Glutamatergic neuron (in vitro differentiated cells): Measurements from ENCODE around the gene MPIG6B. TPM values are rescaled to one million over a fixed set of nuclear protein-coding genes. Genes with fewer than 3 reads are reported as not detected.
A peak's percentile ranks its signal among the peaks of the same experiment; 100 is the strongest.

Experiments
- DNase-seq: peaks from one replicate; pipeline ENCODE4 v3.0.0; 2022
- H3K27ac Mint-ChIP-seq: one replicate; pipeline ENCODE4 v1.8.0; 2020; ENCODE audit warnings: mild to moderate bottlenecking, mixed read lengths, inconsistent platforms; ENCODE audit not compliant: unreplicated experiment
- H3K27me3 Mint-ChIP-seq: one replicate; pipeline ENCODE4 v1.8.0; 2020; ENCODE audit warnings: mild to moderate bottlenecking, moderate library complexity, mixed read lengths, inconsistent platforms; ENCODE audit not compliant: unreplicated experiment
- H3K36me3 Mint-ChIP-seq: one replicate; pipeline ENCODE4 v1.8.0; 2020; ENCODE audit warnings: mild to moderate bottlenecking, mixed read lengths, inconsistent platforms; ENCODE audit not compliant: unreplicated experiment
- H3K4me1 Mint-ChIP-seq: one replicate; pipeline ENCODE4 v1.8.0; 2020; ENCODE audit warnings: mild to moderate bottlenecking, low read depth, mixed read lengths, inconsistent platforms; ENCODE audit not compliant: unreplicated experiment
- H3K4me3 Mint-ChIP-seq: one replicate; pipeline ENCODE4 v1.8.0; 2020; ENCODE audit warnings: mild to moderate bottlenecking, mixed read lengths, inconsistent platforms; ENCODE audit not compliant: unreplicated experiment
- H3K9me3 Mint-ChIP-seq: one replicate; pipeline ENCODE4 v1.8.0; 2020; ENCODE audit warnings: mild to moderate bottlenecking, moderate library complexity, mixed read lengths, inconsistent platforms; ENCODE audit not compliant: unreplicated experiment
- total RNA-seq: library from RNA; stranded (reverse); fragmentation: NEBNext Ultra II Directional; extraction: Animal tissue kit (Norgen Biotek cat#: 25700); gene quantifications from one replicate; pipeline ENCODE4 v1.2.1, GENCODE V29; 2021; ENCODE audit not compliant: unreplicated experiment
- TF ChIP-seq, protein P1 (sequence below): fragments of 200-600 bp; sonication (generic); IDR thresholded peaks from one replicate; pipeline ENCODE4 v1.5.0; 2021; ENCODE audit not compliant: partially characterized antibody, unreplicated experiment

Gene MPIG6B
- total RNA-seq, 1 donor from 2014 or later, result not detected

DNA sequence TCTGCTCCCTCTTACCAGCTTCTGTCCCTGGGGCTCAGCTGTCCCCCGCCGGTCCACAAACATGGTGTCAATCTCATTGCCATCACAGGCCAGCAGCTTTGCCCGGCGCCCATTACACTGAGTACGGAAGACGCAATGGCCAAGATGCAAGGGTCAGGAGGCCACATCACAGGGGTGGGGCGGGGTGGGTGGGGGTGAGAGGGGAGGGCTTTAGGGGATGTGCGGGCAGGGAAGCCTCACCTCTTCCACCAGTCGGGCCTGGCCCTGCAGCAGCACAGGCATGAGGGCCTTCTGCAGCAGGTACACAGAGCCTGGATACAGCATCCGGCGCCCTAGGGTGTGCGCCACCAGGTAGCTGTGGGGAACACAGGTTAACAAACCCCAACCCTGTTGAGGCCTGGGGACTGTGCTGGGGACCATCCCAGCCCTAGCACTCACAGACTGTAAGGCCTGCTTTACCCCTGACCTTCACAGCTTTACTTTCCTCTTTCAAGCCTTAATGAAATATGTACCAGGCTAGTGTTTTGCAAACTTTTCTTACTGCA is 31.5 kb upstream of the MPIG6B start:
- H3K4me1 Mint-ChIP-seq, result no peaks in the 10 kb centered on the region
- DNase-seq, result no peak
- TF ChIP-seq, protein P1, sequence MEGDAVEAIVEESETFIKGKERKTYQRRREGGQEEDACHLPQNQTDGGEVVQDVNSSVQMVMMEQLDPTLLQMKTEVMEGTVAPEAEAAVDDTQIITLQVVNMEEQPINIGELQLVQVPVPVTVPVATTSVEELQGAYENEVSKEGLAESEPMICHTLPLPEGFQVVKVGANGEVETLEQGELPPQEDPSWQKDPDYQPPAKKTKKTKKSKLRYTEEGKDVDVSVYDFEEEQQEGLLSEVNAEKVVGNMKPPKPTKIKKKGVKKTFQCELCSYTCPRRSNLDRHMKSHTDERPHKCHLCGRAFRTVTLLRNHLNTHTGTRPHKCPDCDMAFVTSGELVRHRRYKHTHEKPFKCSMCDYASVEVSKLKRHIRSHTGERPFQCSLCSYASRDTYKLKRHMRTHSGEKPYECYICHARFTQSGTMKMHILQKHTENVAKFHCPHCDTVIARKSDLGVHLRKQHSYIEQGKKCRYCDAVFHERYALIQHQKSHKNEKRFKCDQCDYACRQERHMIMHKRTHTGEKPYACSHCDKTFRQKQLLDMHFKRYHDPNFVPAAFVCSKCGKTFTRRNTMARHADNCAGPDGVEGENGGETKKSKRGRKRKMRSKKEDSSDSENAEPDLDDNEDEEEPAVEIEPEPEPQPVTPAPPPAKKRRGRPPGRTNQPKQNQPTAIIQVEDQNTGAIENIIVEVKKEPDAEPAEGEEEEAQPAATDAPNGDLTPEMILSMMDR, result no peak
- no peaks in the 10 kb centered on the region for H3K36me3 Mint-ChIP-seq
- H3K27me3 Mint-ChIP-seq, result no peaks in the 10 kb centered on the region
- H3K9me3 Mint-ChIP-seq, result peaks cover 1% of the 10 kb centered on the region
- H3K4me3 Mint-ChIP-seq, result no peak overlapping the region
- no peak overlapping the region for H3K27ac Mint-ChIP-seq

DNA sequence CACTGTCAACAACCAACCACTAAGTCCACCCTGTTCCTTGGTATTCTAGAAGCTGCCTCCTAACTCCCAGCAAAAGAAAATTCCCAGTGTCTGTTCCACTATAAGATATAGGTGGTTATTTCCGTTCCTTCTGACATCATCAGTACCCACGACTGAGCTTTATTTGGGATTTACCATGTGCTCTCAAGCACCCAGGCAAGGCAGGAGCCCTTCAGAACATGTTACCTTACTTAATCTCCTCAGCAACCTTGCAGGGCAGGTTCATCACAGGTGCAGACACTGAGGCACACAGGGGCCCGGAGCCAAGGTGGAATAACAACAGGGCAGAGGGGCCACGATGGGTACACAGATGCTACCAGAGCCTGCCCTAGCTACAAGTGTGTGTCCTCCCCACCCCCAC is 30.8 kb upstream of the MPIG6B start:
- H3K4me1 Mint-ChIP-seq, result no peaks in the 10 kb centered on the region
- H3K27me3 Mint-ChIP-seq, result no peaks in the 10 kb centered on the region
- TF ChIP-seq, protein P1, result no peak
- no peak for DNase-seq
- no peaks in the 10 kb centered on the region for H3K9me3 Mint-ChIP-seq
- no peak overlapping the region for H3K4me3 Mint-ChIP-seq
- no peaks in the 10 kb centered on the region for H3K36me3 Mint-ChIP-seq
- no peak overlapping the region for H3K27ac Mint-ChIP-seq

DNA sequence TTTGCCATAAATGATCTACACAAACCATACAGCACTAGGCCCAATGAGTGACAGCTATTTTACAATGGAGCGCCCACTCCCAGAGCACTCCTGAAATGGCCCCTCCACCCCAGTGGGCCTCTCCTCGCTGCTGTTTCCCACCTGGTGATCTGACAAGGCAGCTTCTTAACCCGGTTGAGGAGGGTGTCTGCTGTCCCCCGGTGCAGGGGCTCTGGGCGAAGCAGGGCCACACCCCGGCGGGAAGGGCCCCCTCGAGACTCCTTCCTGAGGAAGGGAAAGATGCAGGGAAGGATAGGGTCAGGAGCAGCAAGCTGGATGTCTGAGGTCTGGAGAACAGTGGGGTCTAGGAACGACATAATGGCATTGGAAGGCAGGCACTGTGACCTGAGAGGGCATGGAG is 30.3 kb upstream of the MPIG6B start:
- Mint-ChIP-seq H3K9me3 (no peaks in the 10 kb centered on the region), H3K27me3 (no peaks in the 10 kb centered on the region), H3K27ac (no peak overlapping the region), H3K4me3 (no peak overlapping the region), H3K4me1 (no peaks in the 10 kb centered on the region), H3K36me3 (no peaks in the 10 kb centered on the region)
- DNase-seq, result no peak
- TF ChIP-seq, protein P1, result no peak

DNA sequence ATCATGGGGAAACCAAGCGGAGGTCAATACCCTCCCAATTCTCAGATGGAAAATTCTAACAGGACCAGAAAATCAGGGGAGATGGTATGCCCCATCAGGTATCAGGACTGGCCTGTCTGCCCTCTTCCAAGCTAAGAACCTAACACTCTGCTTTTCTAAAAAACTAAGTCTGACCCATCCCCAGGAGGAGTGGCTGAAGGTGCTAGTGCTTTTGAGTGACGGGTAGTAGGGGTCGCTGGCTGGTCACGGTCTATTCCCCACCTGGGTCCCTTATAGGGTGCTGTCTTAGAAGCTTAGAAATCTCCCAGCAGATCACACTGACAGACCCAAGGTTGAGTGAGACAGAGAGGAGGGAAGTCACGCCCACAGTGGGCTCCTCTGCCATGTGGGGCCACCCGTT is 29.6 kb upstream of the MPIG6B start:
- Mint-ChIP-seq H3K36me3 (no peaks in the 10 kb centered on the region), H3K27ac (no peak overlapping the region), H3K9me3 (no peaks in the 10 kb centered on the region), H3K27me3 (no peaks in the 10 kb centered on the region), H3K4me3 (no peak overlapping the region), H3K4me1 (no peaks in the 10 kb centered on the region)
- TF ChIP-seq, protein P1, result no peak
- DNase-seq, result no peak

DNA sequence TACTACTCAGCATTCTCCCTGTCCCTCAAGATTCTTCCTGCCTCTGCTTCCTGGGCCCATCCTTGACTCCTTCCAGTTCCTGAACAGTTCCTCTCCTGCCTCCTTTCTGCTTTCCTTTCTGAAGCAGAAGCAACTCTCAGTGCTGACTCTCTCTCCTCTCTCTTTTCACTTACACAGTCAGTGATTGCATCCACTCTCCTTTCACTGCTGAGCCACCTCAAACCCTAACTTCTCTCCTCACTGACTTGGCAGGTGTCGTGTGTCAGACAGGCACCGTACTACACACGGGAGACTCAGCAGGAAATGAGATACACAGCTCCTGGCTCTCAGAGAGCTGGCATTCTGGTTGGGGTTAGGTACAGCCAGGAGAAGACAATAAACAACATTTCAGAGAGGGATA is 25.6 kb upstream of the MPIG6B start:
- no peak overlapping the region for H3K27ac Mint-ChIP-seq

More for the DNA sequence above, 25.6 kb upstream of the MPIG6B start:
- DNase-seq, result no peak
- Mint-ChIP-seq H3K4me1 (peaks cover 13% of the 10 kb centered on the region), H3K9me3 (peaks cover 1% of the 10 kb centered on the region), H3K36me3 (no peaks in the 10 kb centered on the region), H3K27me3 (peaks cover 5% of the 10 kb centered on the region), H3K4me3 (peak overlapping the region; percentile 39)
- TF ChIP-seq, protein P1, result no peak
